Activated T-cell treated with anti-CD3 and anti-CD28 coated beads for 1 hour (primary cell): Measurements from ENCODE around the gene CLDND2.
"Not testable (repeated sequence)": the region's sequence is repeated elsewhere in the genome, so short reads cannot be mapped to it uniquely, and the experiment has no call there.

Source experiments
- DNase-seq: peaks from one replicate; pipeline ENCODE4 v3.0.0-alpha.2; 2020; ENCODE audit warnings: low read depth

The CLDND2 gene, protein sequence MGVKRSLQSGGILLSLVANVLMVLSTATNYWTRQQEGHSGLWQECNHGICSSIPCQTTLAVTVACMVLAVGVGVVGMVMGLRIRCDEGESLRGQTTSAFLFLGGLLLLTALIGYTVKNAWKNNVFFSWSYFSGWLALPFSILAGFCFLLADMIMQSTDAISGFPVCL

DNA sequence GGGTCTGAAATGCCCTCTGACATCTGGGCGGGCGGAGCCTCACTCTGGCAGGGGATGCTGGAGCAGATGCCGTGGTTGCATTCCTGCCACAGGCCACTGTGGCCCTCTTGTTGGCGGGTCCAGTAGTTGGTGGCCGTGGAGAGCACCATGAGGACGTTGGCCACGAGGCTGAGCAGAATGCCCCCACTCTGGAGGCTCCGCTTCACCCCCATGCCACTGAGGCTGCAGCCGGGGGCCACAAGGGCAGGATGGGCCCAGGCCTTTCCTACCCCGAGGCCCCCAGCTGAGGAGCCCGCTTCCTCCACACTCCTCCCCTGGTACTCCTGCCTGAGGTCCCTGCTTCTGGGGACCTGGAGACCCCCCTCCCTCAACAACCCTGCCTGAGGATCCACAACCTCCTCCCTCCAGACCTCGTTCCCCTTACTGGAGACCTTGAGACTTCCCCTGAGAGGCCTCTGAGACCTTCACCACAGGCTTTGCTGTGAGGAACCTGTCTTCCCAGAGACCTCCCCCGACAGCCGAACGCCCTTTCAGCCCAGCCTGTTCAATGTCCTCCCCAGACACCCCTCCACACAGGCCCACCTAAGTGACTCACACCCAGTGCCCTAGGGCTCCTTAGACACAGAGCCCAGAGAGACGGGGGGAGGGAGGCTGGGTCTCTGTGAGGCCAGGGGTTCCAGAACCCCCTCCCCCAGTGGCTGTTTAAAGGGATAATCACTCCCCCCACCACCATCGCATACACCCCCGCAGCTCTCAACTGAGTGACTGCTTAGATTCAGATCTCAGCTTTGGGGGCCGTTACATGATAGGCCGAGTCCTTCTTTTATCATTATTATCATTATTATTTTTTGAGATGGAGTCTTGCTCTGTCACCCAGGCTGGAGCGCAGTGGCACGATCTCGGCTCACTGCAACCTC, at the start of gene CLDND2:
Gene CLDND2, minus strand, starts transcription at position 638 of the 917 bp plus-strand sequence. Its CDS starts 426 bp downstream, at position 212.
- no peak for DNase-seq

- DNase-seq, result no peak
Observed at GRCh38 chr19:51417810-51418157, 49.0 kb upstream of the CLDND2 start.

DNA sequence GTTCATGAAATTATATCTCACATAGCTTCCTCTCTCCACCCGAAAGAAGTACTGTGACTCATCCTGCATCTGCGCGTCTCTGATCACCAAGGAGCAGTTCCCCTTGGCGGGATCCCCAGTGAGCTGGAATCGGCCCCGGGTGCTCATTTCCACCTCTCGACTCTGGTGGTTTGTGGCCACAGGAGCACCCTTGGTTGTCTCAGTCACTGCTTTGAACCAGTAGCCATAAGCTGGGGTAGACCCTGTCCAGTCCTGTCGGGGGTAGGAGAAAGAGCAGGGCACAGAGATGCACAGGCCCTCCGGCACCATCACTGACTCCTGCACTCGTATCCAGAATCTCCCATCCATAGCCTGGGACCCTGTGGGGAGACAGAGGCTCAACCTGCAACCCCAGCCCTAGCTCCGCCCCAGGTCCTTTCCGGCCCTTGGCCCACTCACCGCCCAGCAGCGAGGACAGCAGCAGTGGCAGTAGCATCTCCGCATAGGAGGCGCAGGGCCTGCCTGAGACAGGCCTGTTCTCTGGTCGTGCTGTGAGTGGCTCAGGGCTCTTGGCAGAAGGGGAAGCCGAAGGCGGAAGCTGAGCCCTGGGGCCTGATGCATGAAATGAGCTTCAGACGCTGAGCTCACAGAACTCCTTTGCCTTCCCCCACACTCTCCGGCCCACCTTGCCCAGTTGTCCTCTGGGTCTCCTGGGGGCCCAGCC, 48.5 kb upstream of the CLDND2 start, which contains the start of gene SIGLEC10:
Gene SIGLEC10, minus strand, starts transcription at position 536 of the 703 bp plus-strand sequence. Its CDS starts 61 bp downstream, at position 475.
- no peak for DNase-seq

- not testable (repeated sequence) for DNase-seq
Observed at GRCh38 chr19:51416422-51416821, 47.6 kb upstream of the CLDND2 start.

- no peak for DNase-seq
Observed at GRCh38 chr19:51415187-51415586, 46.4 kb upstream of the CLDND2 start.

DNA sequence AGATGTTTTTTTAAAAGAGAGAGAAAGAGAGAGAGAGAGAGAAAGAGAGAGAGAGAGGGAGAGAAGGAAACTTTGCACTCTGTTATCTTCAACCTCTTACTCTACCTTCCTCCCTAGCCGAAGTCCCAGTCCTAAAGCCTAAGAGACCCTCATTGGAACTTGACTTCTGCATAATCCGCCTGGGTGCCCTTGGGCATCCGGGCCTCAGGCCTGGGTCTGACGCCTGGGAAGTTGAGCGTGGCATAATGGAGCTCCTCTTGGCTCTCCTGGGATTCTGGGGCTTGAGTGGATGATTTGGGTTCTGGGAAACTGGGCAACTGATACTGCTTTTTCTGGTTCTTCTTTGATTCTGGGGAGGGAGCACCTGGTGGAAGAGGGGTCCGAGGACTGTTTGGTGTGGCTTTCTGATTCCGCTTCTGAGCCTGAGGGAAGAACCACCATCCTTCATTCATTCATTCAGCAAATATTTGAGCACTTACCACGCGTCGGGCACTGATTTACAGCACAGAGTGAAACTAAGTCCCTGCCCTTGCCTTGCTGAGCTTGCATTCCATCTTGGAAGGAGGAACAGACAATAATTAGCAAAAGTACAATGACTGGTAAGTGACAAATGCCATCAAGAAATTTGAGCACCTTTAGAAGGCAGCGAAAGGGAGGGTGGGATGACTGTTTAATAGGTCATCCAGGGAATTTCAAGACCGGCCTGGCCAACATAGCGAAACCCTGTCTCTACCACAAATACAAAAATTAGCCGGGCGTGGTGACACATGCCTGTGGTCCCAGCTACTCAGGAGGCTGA, 42.3 kb upstream of the CLDND2 start:
- no peak for DNase-seq

DNA sequence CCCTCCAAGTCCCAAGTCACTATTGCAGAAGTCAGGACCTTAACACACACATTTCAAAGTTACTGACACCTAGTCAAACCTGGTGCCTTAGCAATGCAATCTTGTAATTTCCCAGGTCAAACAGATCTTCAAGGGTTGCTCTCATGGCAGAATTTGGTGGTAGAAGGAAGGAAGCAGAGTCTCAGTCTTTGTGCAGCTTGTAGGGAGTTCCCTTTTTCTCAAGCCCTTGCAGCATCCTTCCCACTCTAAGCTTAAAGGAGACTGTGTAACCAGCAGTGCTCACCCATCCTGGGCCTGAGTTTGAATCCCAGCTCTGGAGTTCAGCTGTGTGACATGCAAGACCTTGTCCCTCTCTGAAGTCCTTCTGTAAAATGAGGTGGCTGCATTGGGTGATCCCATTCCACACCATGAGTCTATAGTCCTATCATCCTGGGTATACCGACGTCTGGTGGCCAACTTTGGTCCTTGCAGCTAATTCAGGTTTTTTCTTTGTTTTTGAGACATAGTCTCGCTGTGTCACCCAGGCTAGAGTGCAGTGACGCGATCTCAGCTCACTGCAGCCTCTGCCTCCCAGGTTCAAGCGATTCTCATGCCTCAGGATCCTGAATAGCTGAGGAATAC, 38.8 kb upstream of the CLDND2 start:
- DNase-seq, result no peak

GRCh38 chr19:51402117-51402516, 33.3 kb upstream of the CLDND2 start:
- DNase-seq, result no peak

- not testable (repeated sequence) for DNase-seq
Observed at GRCh38 chr19:51399936-51400335, 31.1 kb upstream of the CLDND2 start.

DNA sequence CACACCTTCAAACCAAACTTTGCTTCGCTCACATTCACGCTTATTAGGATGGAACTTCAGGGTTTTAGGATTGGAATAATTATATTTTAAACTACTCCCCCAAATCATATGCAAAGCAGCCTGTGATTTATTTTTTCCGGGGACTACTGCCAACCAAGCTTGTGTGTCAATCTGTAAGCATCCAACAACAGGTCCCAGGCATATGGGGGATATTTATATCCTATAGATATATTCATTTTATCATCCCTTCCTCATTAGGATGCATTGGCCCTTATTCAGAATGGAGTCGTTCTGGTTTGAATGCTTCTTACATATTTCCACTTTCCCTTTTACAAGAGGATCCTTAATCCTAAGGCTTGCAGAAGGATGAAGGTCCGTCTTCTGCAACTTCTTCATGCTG, 30.4 kb upstream of the CLDND2 start:
- DNase-seq, result no peak

DNA sequence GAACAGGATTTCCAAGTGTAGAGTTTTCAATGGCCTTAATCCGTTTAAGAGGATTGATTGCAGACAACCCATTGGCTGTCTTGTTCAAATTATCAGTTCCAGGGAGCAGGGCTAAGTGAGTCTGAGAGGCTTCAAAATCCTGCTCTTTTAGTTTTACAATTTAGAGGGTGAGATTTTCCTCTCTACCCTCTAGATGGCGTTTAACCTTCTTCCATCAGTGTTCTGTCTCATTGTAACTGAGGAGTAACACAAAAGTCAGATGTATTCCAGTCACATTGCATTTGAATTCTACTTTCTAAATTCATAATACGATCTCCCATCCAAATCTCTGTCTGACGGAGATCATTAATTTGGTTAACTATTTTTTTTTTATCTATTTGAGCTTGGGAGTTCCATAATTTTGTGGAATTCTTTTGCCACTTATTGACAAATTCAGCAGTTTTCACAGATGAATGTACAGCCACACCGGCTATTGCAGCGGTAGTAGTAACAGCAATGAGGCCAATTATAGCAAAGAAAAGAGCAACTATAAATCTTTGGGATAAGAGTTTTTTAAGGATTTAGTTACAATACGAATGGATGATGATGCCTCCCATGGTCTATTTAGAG, 29.4 kb upstream of the CLDND2 start:
- no peak for DNase-seq

- DNase-seq, result not testable (repeated sequence)
Observed at GRCh38 chr19:51397453-51397852, 28.6 kb upstream of the CLDND2 start.

GRCh38 chr19:51396175-51396574, 27.4 kb upstream of the CLDND2 start:
- DNase-seq, result no peak

DNA sequence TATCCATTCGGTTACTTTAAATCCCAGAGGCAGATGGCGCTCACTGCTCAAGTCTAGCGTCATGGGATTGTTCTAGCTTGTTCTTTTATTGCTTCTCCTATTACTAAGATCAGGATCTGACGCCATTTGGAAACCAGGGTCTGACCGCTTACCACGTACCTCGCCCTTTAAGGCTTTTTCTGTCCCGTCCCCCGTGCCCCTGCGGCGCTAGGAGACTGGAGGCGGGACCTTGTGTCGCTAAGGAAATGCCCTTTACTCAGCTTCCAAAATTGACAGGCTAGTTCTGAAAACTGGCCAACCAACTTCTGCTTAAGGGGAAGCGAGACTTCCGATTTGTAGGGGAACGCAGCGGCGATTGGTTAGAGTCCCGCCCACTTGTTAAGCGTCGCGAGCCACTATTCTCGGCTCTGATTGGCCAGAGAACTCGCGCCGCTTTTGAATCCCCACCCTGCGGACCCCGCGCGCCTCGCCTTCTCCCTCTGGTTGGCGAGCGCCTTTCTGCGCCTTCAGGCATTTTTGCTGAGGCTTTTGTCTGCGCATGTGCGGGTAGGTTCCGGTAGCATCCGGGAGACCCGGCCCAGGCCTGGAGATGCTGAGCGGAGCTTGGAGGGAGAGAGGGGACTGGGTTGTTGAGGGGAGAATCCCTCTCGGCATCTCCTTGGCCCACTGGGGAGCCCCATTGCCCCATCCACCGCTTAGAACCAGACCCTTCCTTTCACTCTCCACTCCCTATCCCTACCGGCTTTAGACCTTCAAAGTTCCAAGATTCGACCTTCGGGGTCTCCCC, 25.4 kb upstream of the CLDND2 start:
- peak; percentile 70 for DNase-seq

- no peak for DNase-seq
Observed at GRCh38 chr19:51392701-51393100, 23.9 kb upstream of the CLDND2 start.

- DNase-seq, result no peak
Observed at GRCh38 chr19:51391073-51391611, 22.3 kb upstream of the CLDND2 start.

DNA sequence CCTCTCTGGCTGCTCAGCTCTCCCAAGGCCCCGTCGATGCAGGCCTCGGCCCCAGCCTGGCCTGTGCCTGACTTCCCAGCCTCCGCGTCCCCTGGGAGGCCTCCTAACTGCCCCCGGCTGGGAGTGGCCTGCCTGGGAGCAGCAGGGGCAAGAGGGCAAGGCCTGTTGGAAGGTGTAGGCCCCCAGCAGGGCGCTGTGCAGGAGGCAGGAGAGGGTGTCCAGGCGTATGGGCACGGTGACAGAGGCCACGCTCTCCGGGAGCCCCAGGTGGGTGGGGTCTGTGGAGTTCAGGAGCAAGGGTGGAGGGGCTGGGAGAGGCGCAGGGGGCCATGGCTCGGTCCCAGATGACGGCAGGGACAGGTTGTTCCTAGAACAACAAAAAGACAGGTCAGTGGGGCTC, 20.3 kb upstream of the CLDND2 start:
- DNase-seq, result no peak

DNA sequence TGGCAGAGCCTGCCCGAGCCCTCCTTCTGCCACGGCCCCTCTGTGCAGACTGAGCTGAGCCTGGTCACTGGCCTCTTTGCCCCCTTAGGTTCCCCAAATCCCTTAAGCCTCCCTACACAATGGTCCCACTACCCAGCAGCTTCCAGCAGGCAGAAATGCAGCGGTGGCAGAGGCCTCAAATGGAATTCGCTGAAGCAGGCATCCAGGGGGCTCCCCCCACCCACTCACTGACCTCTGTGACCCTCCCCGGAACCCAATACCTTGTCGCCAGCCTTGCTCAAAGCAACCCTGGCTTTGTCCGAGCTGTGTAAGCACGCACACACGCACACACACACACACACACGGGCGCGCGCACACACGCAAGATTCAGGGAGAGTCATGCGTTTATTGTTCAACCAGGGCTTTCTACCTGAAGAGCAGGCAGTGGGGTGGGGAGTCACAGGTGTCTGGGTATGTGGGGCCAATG, 19.2 kb upstream of the CLDND2 start, which contains the start of gene LIM2:
Gene LIM2, minus strand, starts transcription at position 51 of the 466 bp plus-strand sequence. CDS start 531 bp downstream, outside the sequence.
- DNase-seq, result no peak

DNA sequence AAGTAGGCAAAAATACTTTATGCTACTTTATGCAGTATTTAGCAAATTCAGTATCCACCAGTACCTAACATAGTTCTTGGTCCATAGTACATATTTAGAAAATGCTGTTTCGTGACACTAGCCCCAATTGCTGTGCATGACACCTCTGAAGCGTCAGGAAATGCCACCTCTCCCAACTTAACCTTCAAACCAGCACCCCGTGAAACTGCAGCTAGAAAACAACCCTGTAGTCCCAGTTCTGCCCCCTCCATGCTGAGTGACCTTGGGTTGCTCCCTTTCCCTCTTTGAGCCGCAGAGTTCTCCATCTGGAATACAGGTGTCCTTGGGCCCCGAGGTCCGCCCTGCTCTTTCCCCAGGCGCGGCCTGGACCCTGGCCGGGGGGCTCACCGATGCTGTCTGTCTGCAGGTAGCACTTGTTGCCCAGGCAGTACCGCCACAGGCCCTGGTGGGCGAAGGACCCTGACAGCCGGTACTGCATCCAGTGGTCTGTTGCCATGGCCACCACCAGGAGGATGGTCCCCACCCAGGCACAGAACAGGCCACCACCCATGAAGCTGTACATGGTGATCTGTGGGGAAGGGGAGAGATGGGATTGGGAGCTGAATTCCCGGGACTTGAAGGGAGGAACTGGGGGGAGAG, 18.2 kb upstream of the CLDND2 start:
- no peak for DNase-seq
